NCI-H2227 (cell line): ENCODE measurements around the gene CPNE1.

Experiments used
- DNase-seq: peaks from one replicate; lab custom pipeline; 2025; ENCODE audit not compliant: unreplicated experiment; lab: John Stamatoyannopoulos, UW

CPNE1 gene

GRCh38 chr20:35654415-35654814, 10.3 kb downstream of the CPNE1 start:
- no peak for DNase-seq

DNA sequence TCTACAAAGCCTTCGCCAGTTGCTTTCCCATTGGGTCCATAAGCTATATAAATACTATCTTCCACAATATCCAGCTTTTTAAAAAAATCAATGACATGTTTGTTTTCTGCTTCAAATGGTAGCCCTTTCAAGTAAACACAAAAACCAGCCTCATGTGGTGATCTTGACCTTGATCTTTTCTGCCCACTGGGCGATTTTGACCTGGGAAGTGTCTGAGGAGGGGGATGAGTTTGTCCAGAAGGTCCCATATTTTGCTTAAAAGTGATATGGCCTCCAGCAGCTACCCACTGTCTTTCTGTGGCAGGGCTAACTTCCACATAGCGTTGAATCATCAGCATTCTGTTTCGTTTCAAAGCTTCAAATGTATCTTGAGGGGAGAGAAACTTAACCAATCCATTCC, 10.8 kb downstream of the CPNE1 start:
- no peak for DNase-seq

DNA sequence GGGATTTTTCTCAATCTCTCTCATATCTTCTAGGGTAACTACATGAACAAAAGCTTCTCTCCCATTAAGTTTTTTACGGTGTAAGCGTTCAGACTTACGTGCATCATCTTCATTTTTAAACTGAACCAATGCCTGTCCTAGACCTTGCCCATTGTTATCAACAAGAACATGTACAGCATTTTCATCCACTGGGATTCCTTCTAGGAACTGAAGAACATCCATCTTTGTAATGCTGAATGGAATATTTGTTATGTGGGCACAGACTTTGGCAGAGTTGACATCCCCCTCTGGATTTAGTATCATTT, 11.3 kb downstream of the CPNE1 start:
- DNase-seq: no peak

DNA sequence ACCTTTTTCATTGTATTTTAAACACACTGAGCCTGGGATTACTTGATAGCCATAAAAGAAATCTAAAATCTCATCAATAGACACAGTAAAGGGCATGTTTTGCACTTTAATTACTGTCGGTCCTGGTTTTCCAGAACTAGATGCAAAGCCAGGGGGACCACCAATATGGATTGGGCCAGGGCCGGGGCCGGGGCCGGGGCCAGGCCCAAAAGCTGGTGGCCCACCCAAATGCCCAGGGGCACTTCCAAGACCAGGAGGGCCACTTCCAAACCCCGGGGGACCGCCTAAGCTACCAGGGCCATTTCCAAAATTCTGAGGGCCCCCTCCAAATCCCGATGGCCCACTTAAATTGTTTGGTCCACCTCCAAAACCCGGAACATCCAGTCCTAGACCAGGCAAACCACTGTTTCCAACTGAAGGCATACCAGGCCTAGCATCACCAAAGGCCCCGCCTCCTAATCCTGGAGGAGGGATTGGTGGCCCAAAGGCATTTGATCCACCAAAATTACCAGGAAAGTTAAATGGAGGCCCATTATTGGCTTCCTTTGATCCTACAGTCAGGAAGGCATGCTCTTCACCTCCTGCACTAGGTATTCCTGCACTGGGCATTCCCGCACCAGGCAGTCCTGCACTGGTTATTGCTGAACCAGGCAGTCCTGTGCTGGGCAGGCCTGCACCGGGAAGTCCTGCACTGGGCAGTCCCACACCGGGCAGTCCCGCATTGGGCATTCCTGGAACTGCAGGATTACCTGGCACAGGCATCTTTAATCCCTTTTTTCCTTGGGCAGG, 11.9 kb downstream of the CPNE1 start:
- DNase-seq: no peak

DNA sequence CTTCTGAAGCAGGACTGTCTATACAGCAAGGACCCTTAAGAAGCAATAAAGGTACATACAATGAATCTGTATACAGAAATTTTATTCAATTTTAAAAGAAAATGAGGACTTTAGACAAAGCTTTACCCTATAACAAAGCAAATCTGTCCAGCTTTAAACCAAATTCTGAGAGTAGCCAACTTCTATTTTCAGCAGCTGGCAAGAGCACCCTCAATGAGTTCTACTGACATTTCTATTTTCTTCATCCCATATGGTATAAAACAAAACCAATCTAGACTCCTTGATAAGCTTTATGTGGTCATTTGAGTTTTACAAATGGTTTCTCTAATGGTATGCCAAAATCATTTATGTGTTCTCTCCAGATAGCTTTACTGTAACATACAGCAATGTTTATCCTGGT, 12.7 kb downstream of the CPNE1 start:
- DNase-seq: no peak

DNA sequence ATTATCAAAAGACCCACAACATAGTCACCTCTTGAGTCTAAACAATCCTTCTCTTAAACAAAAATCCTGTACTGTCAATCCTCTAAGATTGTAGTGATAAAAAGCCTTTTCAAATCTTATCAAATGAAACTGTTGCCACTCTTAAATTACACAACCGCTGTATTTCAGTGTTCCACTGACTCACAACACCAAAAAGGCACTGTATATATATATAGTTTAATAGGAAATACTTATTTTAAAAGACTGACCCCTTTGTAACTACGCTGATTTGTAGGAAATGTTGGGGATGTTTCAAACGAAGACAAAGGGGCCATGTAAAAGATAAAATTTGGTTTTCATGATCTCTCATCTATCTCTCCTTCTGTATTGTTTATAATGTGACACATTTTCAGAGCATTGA, 14.1 kb downstream of the CPNE1 start:
- DNase-seq: no peak

GRCh38 chr20:35648836-35649235, 15.9 kb downstream of the CPNE1 start:
- DNase-seq: no peak

- no peak for DNase-seq
These were observed 19.9 kb downstream of the CPNE1 start for GRCh38 chr20:35644806-35645205.

- DNase-seq: no peak
These were observed 21.7 kb downstream of the CPNE1 start for GRCh38 chr20:35643045-35643444.

- no peak for DNase-seq
These were observed 23.0 kb downstream of the CPNE1 start for GRCh38 chr20:35641743-35642142.

GRCh38 chr20:35640724-35641123, 24.0 kb downstream of the CPNE1 start:
- no peak for DNase-seq

- no peak for DNase-seq
These were observed 25.9 kb downstream of the CPNE1 start for GRCh38 chr20:35638751-35639150.

- no peak for DNase-seq
These were observed 27.4 kb downstream of the CPNE1 start for GRCh38 chr20:35637276-35637675.

- DNase-seq: no peak
These were observed 28.6 kb downstream of the CPNE1 start for GRCh38 chr20:35636095-35636494.

GRCh38 chr20:35635652-35636051, 29.0 kb downstream of the CPNE1 start:
- DNase-seq: no peak

GRCh38 chr20:35632539-35633115, 32.1 kb downstream of the CPNE1 start:
- DNase-seq: no peak

- DNase-seq: no peak
These were observed 34.1 kb downstream of the CPNE1 start for GRCh38 chr20:35630636-35631035.

GRCh38 chr20:35629427-35630145, 35.1 kb downstream of the CPNE1 start:
- DNase-seq: no peak

GRCh38 chr20:35627121-35627520, 37.6 kb downstream of the CPNE1 start:
- DNase-seq: no peak

DNA sequence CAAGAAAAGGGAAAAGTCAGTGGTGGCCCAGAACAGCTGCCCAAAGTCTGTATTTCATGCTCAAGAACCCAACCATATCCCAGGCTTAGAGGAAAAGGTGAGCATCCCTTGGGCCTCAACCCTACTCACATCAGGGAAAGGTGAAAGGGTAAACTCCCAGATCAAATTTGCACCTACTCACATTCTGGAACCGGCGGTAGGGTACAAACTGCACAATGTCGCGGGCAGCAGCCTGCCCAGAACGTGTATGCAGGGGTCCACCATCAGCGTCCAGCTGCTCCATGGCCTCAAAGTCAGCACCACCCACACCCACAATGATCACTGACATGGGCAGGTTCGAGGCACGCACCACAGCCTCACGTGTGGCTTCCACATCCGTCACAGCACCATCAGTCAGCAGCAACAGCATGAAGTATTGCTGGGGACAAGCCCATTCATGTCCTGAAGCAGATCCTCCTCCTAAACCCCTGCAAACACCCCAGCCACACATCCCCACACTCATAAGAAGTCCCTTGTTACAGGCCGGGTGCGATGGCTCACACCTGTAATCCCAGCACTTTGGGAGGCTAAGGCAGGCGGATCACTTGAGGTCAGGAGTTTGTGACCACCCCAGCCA, 38.2 kb downstream of the CPNE1 start:
- DNase-seq: no peak

DNA sequence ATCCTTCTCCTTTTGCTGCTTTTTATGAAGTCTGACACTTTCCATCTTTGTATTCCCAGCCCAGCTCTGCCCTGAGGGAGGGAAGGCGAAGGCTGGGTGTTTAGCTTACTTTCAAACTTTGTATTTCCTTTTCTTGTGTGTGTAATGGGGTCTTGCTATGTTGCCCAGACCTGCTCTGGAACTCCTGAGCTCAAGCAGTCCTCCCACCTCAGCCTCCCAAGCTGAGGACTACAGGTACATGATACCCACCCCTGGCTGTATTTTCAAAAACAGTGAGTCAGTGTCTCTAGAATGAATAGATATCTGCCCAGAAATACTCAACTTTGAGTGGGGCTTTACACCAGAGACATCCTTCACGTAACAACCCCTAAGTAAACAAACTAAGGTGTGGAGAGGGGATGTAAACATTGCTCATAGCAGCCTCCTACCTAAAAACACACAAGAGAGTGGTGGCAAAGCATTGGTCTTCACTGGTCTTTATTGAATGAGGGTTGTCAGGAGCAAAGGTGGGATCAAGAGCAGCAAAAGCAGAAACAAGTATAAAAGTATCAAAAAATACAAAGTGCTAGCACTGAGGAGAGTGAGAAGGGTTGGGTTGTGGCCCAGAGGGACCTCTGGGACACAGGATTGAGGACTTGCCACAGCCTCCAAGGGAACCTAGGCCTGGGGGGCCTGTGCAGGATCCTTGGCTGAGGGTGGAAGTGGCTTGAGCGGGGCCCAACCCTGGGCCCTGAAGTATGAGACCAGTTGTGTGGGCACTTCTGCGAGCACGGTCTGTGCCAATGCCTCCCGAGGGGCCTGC, 38.9 kb downstream of the CPNE1 start:
- no peak for DNase-seq
